ENCODE results near the gene SERP2. TPM values are rescaled to one million over a fixed set of nuclear protein-coding genes. Genes with fewer than 3 reads are reported as not detected.

SERP2 gene
- total RNA-seq, 1 experiment from 2014 or later, result not detected

GRCh38 chr13:44395976-44396694 lies 22.5 kb downstream of the SERP2 start:
- Histone ChIP-seq H3K36me3 (ENCODE audit: control insufficient read depth in 1 of 2, insufficient read depth in 2 of 2, low read length in 2 of 2) (no peaks in the 10 kb centered on the region), H3K4me1 (ENCODE audit: control insufficient read depth in 1 of 2, insufficient read depth in 2 of 2, low read length in 2 of 2) (peaks cover 0 to 3% of the 10 kb centered on the region in 2 experiments; a peak in 1 of 4 replicates), H3K27me3 (ENCODE audit: insufficient read depth, low read length) (no peaks in the 10 kb centered on the region), H3K9me3 (ENCODE audit: control insufficient read depth in 1 of 2, insufficient read depth in 1 of 2, low read depth in 1 of 2, low read length in 2 of 2) (no peaks in the 10 kb centered on the region), H3K4me2 (ENCODE audit: low read length) (no peak overlapping the region), H3K27ac (ENCODE audit: low read depth, low read length) (no peak overlapping the region), H3K9me2 (ENCODE audit: insufficient read depth) (no peaks in the 10 kb centered on the region), H4K20me1 (ENCODE audit: insufficient read depth) (no peaks in the 10 kb centered on the region), H3K79me2 (ENCODE audit: insufficient read depth, low read length) (no peaks in the 10 kb centered on the region), H2AFZ (ENCODE audit: low read depth, low read length, poor library complexity, severe bottlenecking) (no peak overlapping the region), H3K9ac (ENCODE audit: low read length) (no peak overlapping the region), H3K4me3 (replicated peaks in 1 of 2; ENCODE audit: low read depth in 1 of 2, low read length in 2 of 2) (no peak overlapping the region)
- intact Hi-C loops (cut with micrococcal nuclease), result no loop called here
- ATAC-seq (no peak), DNase-seq (ENCODE audit: low read depth, low spot score) (no peak)
- ChIA-PET CTCF (interaction anchor here (0.7 kb wide), 1 partner anchor 588 kb away, joined by 4 read pairs; no protein-coding TSS in a partner anchor), POLR2A (no interaction called here), RAD21 (ENCODE audit: low non-redundant PET in 1 of 2, low total read pairs in 2 of 2, uncharacterized antibody in 2 of 2, unreplicated experiment in 2 of 2) (no interaction called here)
- TF ChIP-seq EGR1 (IDR thresholded peaks at IDR 0.05; ENCODE audit: low read depth), result no peak
- no peak for TF ChIP-seq ATF3 (IDR thresholded peaks at IDR 0.05)
- no peak for TF ChIP-seq REST (IDR thresholded peaks at IDR 0.05; ENCODE audit: low read depth)
- no peak for TF ChIP-seq FOSL1 (IDR thresholded peaks at IDR 0.05; ENCODE audit: low read depth)
- no peak for TF ChIP-seq EZH2 (IDR thresholded peaks at IDR 0.05)
- no TSS peak for BruUV-seq (replicated peaks)

Data from HCT116 (cell line).